Osteoblast (primary cell): Measurements from ENCODE around the gene CXCR6. TPM values are rescaled to one million over a fixed set of nuclear protein-coding genes. Genes with fewer than 3 reads are reported as not detected.

Experiments used
- DNase-seq: peaks from one replicate; pipeline ENCODE4 v3.0.0; 2011; ENCODE audit warnings: low spot score, mixed read lengths; ENCODE audit not compliant: insufficient read length; ENCODE audit errors: missing footprints
- H2AFZ ChIP-seq: 2 replicates; pipeline ENCODE4 v1.6.0; 2011; ENCODE audit warnings: mild to moderate bottlenecking, low read length
- H3K27ac ChIP-seq: 2 replicates; pipeline ENCODE4 v1.5.1; 2011; ENCODE audit warnings: mild to moderate bottlenecking, low read depth, low read length, moderate library complexity
- H3K27me3 ChIP-seq: 2 replicates; pipeline ENCODE4 v1.6.0; 2012; ENCODE audit warnings: mild to moderate bottlenecking, control low read depth, inconsistent platforms, low read length, moderate library complexity; ENCODE audit not compliant: insufficient read depth
- H3K36me3 ChIP-seq: 2 replicates; pipeline ENCODE4 v1.5.1; 2011; ENCODE audit warnings: mild to moderate bottlenecking, low read length, control low read depth, moderate library complexity; ENCODE audit not compliant: insufficient read depth
- H3K4me1 ChIP-seq: 2 replicates; pipeline ENCODE4 v1.5.1; 2011; ENCODE audit warnings: mild to moderate bottlenecking, low read length, control low read depth, moderate library complexity; ENCODE audit not compliant: insufficient read depth
- H3K4me2 ChIP-seq: 2 replicates; pipeline ENCODE4 v1.6.0; 2011; ENCODE audit warnings: mild to moderate bottlenecking, low read length; ENCODE audit not compliant: insufficient read depth
- H3K4me3 ChIP-seq: fragments of 200-600 bp; sonication (generic); 3 replicates; pipeline ENCODE4 v1.5.1; 2012; ENCODE audit warnings: mild to moderate bottlenecking, low read length, inconsistent platforms; ENCODE audit not compliant: insufficient read depth
- H3K79me2 ChIP-seq: 2 replicates; pipeline ENCODE4 v1.6.0; 2012; ENCODE audit warnings: mild to moderate bottlenecking, low read length, control low read depth, inconsistent platforms; ENCODE audit not compliant: insufficient read depth
- H3K9me3 ChIP-seq: 2 replicates; pipeline ENCODE4 v1.5.1; 2011; ENCODE audit warnings: low read depth, low read length, control low read depth
- H4K20me1 ChIP-seq: 2 replicates; pipeline ENCODE4 v1.6.0; 2012; ENCODE audit warnings: mild to moderate bottlenecking, low read length, control low read depth; ENCODE audit not compliant: insufficient read depth
- CTCF ChIP-seq: IDR thresholded peaks from 2 replicates; pipeline ENCODE4 v1.5.1; 2011; ENCODE audit warnings: mild to moderate bottlenecking, low read depth, low read length, moderate library complexity; ENCODE audit errors: extremely low read depth
- total RNA-seq: library from RNA; depleted of rRNA; stranded (reverse); fragments of >200 nt; gene quantifications from 2 replicates; pipeline ENCODE4 v1.2.3, GENCODE V29; 2012

The CXCR6 gene
- total RNA-seq, 1 donor, result not detected

- peaks cover 3% of the 10 kb centered on the region for H3K36me3 ChIP-seq
- no peaks in the 10 kb centered on the region for H3K27me3 ChIP-seq
- H2AFZ ChIP-seq, result no peak overlapping the region
- no peak overlapping the region for H3K4me3 ChIP-seq
- H3K27ac ChIP-seq, result no peak overlapping the region
- peaks cover 9% of the 10 kb centered on the region for H4K20me1 ChIP-seq
- TF ChIP-seq CTCF, result no peak
- no peak for DNase-seq
- H3K9me3 ChIP-seq, result no peaks in the 10 kb centered on the region
- no peak overlapping the region for H3K4me2 ChIP-seq
- no peaks in the 10 kb centered on the region for H3K79me2 ChIP-seq
- H3K4me1 ChIP-seq, result peaks cover 9% of the 10 kb centered on the region
These were observed 2.4 kb upstream of the CXCR6 start for GRCh38 chr3:45940781-45941365.

GRCh38 chr3:45942051-45942825, 1.0 kb upstream of the CXCR6 start:
- no peak overlapping the region for H2AFZ ChIP-seq
- H3K4me2 ChIP-seq, result no peak overlapping the region
- peaks cover 13% of the 10 kb centered on the region for H4K20me1 ChIP-seq
- H3K27ac ChIP-seq, result no peak overlapping the region
- no peak for TF ChIP-seq CTCF
- no peaks in the 10 kb centered on the region for H3K79me2 ChIP-seq
- H3K36me3 ChIP-seq, result peaks cover 7% of the 10 kb centered on the region
- no peaks in the 10 kb centered on the region for H3K9me3 ChIP-seq
- no peak for DNase-seq
- no peaks in the 10 kb centered on the region for H3K27me3 ChIP-seq
- peaks cover 14% of the 10 kb centered on the region for H3K4me1 ChIP-seq
- no peak overlapping the region for H3K4me3 ChIP-seq

DNA sequence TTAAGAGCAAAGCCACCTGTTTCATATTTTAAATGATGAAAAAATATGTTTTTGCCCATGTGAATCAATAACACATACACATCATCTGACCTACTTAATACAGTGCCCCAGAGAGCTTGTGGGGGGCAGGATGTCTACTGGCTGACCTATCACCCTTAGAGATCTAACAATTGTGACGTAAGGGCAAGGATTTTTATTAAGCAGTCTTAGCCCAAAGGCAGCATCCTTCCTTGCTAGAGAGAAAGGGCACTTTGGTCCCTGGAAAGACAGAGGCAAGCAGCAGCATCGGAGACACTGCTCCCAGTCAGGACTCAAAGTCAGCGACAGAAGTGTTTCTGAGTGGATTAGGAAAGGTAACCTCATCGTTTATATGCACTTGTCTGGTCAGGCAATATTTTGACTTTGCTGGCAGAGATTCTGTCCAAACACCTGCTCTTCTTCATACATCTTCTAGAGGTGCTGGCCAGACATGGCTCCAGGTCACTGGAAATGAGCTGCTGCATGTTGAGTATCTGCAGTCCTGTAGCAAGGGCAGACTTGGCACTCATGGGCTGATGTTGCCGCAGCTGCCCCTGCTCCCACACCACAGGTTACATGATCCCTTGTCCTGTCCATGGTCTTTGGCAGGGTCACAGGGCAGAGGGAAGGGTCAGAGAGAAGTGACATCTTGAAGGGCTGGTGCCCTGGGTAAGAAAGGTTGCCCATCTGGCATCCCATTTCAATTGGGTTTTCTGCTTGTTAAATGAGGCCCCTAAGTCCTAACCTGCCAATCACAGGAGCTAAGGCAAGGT, 1.8 kb downstream of the CXCR6 start:
- no peak for TF ChIP-seq CTCF
- Histone ChIP-seq H2AFZ (no peak overlapping the region), H3K4me2 (no peak overlapping the region)

GRCh38 chr3:45946307-45946706, 3.0 kb downstream of the CXCR6 start:
- Histone ChIP-seq H3K4me3 (no peak overlapping the region), H3K4me2 (no peak overlapping the region), H3K4me1 (peaks cover 27% of the 10 kb centered on the region), H3K36me3 (peaks cover 17% of the 10 kb centered on the region), H2AFZ (no peak overlapping the region), H3K79me2 (no peaks in the 10 kb centered on the region), H3K27ac (no peak overlapping the region), H3K27me3 (no peaks in the 10 kb centered on the region), H4K20me1 (peaks cover 25% of the 10 kb centered on the region), H3K9me3 (no peaks in the 10 kb centered on the region)
- no peak for TF ChIP-seq CTCF
- DNase-seq, result no peak

More for the DNA sequence above, 1.8 kb downstream of the CXCR6 start:
- Histone ChIP-seq H3K27ac (no peak overlapping the region), H3K36me3 (peaks cover 11% of the 10 kb centered on the region), H3K27me3 (no peaks in the 10 kb centered on the region), H3K9me3 (no peaks in the 10 kb centered on the region), H3K4me1 (peaks cover 27% of the 10 kb centered on the region), H3K4me3 (no peak overlapping the region), H3K79me2 (no peaks in the 10 kb centered on the region), H4K20me1 (peaks cover 22% of the 10 kb centered on the region)
- DNase-seq, result no peak
